PC-3 (cell line): ENCODE data around the gene ATP6V1G1. TPM values are rescaled to one million over a fixed set of nuclear protein-coding genes. Genes with fewer than 3 reads are reported as not detected.
A peak's percentile ranks its signal among the peaks of the same experiment; 100 is the strongest.

Experiments used
- ATAC-seq: fragments of 200-7000 bp; cut with Tn5 transposase; 2 replicates; pipeline ENCODE4 v1.9.1; 2020; ENCODE audit warnings: mild to moderate bottlenecking, moderate library complexity
- BruUV-seq: library from RNA; stranded (reverse); fragments of 400-500 nt; replicated peaks from 2 replicates; lab custom pipeline; 2021; lab: Mats Ljungman, UMichigan
- CTCF ChIA-PET: fragments of 300-600 bp; sonication (Branson Sonifier 250); formaldehyde crosslinking; loops from one replicate; lab custom pipeline; 2022; ENCODE audit warnings: antibody characterized with exemption; lab: Charles Lee
- POLR2A ChIA-PET: fragments of 300-600 bp; sonication (Branson Sonifier 250); formaldehyde crosslinking; loops from one replicate; lab custom pipeline; 2022; ENCODE audit warnings: antibody characterized with exemption; ENCODE audit not compliant: unreplicated experiment; lab: Charles Lee
- DNase-seq: peaks from one replicate; pipeline ENCODE4 v3.0.0-alpha.2; 2015
- H2AFZ ChIP-seq: fragments of 300-600 bp; sonication (generic); 2 replicates; pipeline ENCODE4 v1.6.0; 2016; ENCODE audit warnings: antibody characterized with exemption, low read length
- H3F3A ChIP-seq: fragments of 300-600 bp; sonication (generic); one replicate; pipeline ENCODE4 v1.6.0; 2017; ENCODE audit warnings: antibody characterized with exemption, low read length, control low read depth, mild to moderate bottlenecking; ENCODE audit not compliant: unreplicated experiment
- H3K27ac ChIP-seq: fragments of 300-600 bp; sonication (generic); 2 replicates; pipeline ENCODE4 v1.5.1; 2016; ENCODE audit warnings: mild to moderate bottlenecking, low read length
- H3K27me3 ChIP-seq: fragments of 300-600 bp; sonication (generic); 2 replicates; pipeline ENCODE4 v1.6.1; 2016; ENCODE audit warnings: low read length, mixed read lengths
- H3K36me3 ChIP-seq: fragments of 300-600 bp; sonication (generic); 2 replicates; pipeline ENCODE4 v1.6.1; 2016; ENCODE audit warnings: low read depth, mixed run types, low read length, mixed read lengths
- H3K4me1 ChIP-seq: fragments of 300-600 bp; sonication (generic); 2 replicates; pipeline ENCODE4 v1.5.1; 2016; ENCODE audit warnings: low read length; ENCODE audit not compliant: insufficient read depth
- H3K4me2 ChIP-seq: fragments of 300-600 bp; sonication (generic); 2 replicates; pipeline ENCODE4 v1.6.0; 2016; ENCODE audit warnings: low read length
- H3K4me3 ChIP-seq: fragments of 300-600 bp; sonication (generic); 2 replicates; pipeline ENCODE4 v1.5.1; 2016; ENCODE audit warnings: mild to moderate bottlenecking, low read length, mixed read lengths
- H3K79me2 ChIP-seq: fragments of 300-600 bp; sonication (generic); 2 replicates; pipeline ENCODE4 v1.6.1; 2017; ENCODE audit warnings: low read length, mixed read lengths
- H3K9ac ChIP-seq: fragments of 300-600 bp; sonication (generic); 2 replicates; pipeline ENCODE4 v1.6.0; 2016; ENCODE audit warnings: mild to moderate bottlenecking, low read length
- H3K9me2 ChIP-seq: fragments of 300-600 bp; sonication (generic); replicated peaks from 2 replicates; pipeline ENCODE4 v1.6.1; 2016; ENCODE audit warnings: mixed run types, low read length, mixed read lengths
- H3K9me3 ChIP-seq: fragments of 300-600 bp; sonication (generic); 2 replicates; pipeline ENCODE4 v1.6.1; 2016; ENCODE audit warnings: low read length, mixed read lengths
- H4K20me1 ChIP-seq: fragments of 300-600 bp; sonication (generic); 2 replicates; pipeline ENCODE4 v1.6.1; 2016; ENCODE audit warnings: low read length, mixed read lengths
- CTCF ChIP-seq: fragments of 300-600 bp; sonication (generic); conservative IDR thresholded peaks from 2 replicates; pipeline ENCODE4 v1.5.1; 2017; ENCODE audit warnings: antibody characterized with exemption, low read depth, mild to moderate bottlenecking, low read length
- EZH2 ChIP-seq: fragments of 300-600 bp; sonication (generic); IDR thresholded peaks from one replicate; pipeline ENCODE4 v1.6.1; 2017; ENCODE audit warnings: antibody characterized with exemption, mild to moderate bottlenecking, low read length; ENCODE audit not compliant: unreplicated experiment
- EZH2phosphoT487 ChIP-seq: fragments of 300-600 bp; sonication (generic); IDR thresholded peaks from 2 replicates; pipeline ENCODE4 v1.6.1; 2018; ENCODE audit warnings: mild to moderate bottlenecking, antibody characterized with exemption, low read length, borderline replicate concordance
- intact Hi-C: fragments of 100-400 bp; cut with micrococcal nuclease; formaldehyde crosslinking; loops from 2 replicates; pipeline ENCODE4 v1.9.0; 2023
- total RNA-seq: library from RNA; depleted of rRNA; stranded (reverse); fragments of >200 nt; gene quantifications from 2 replicates; pipeline ENCODE4 v1.2.3, GENCODE V29; 2014

The ATP6V1G1 gene
- total RNA-seq, 1 experiment from 2014 or later, result 126 TPM

- H3K27me3 ChIP-seq, result no peaks in the 10 kb centered on the region
- peaks cover 28% of the 10 kb centered on the region for H3K36me3 ChIP-seq
- peak overlapping the region; percentile 50; the same call in 1 of the 2 replicates for H3K4me2 ChIP-seq
- POLR2A ChIA-PET, result no interaction called here
- H3K9me3 ChIP-seq, result no peaks in the 10 kb centered on the region
- H3K4me3 ChIP-seq, result no peak overlapping the region; the same call in 1 of the 2 replicates
- ATAC-seq (no peak), DNase-seq (no peak)
- intact Hi-C loops, result no loop called here
- H3F3A ChIP-seq, result no peaks in the 10 kb centered on the region
- peaks cover 44% of the 10 kb centered on the region for H4K20me1 ChIP-seq
- H3K27ac ChIP-seq, result no peak overlapping the region
- peaks cover 20% of the 10 kb centered on the region for H3K4me1 ChIP-seq
- no TSS peak for BruUV-seq
- TF ChIP-seq EZH2 (no peak), EZH2phosphoT487 (no peak), CTCF (no peak)
- no peak overlapping the region for H3K9ac ChIP-seq
- no peak overlapping the region for H2AFZ ChIP-seq
- H3K79me2 ChIP-seq, result peaks cover 81% of the 10 kb centered on the region
- CTCF ChIA-PET, result interaction anchor here (1.7 kb wide), 1 partner anchor 62 kb away, joined by 14 read pairs; no protein-coding TSS in a partner anchor
- H3K9me2 ChIP-seq, result no peaks in the 10 kb centered on the region
Observed at GRCh38 chr9:114591291-114591787, 3.8 kb downstream of the ATP6V1G1 start.

- Histone ChIP-seq H3K36me3 (peaks cover 28% of the 10 kb centered on the region), H3K4me2 (peak overlapping the region; percentile 50), H3K9me3 (no peaks in the 10 kb centered on the region), H3K9ac (no peak overlapping the region), H3K79me2 (peaks cover 81% of the 10 kb centered on the region), H3K4me3 (no peak overlapping the region), H4K20me1 (peaks cover 44% of the 10 kb centered on the region), H3K4me1 (peaks cover 20% of the 10 kb centered on the region), H3K27ac (no peak overlapping the region), H2AFZ (no peak overlapping the region), H3K9me2 (no peaks in the 10 kb centered on the region), H3F3A (no peaks in the 10 kb centered on the region), H3K27me3 (no peaks in the 10 kb centered on the region)
- no peak for ATAC-seq
- no peak for DNase-seq
- CTCF ChIA-PET, result interaction anchor here (0.9 to 1.7 kb wide), 2 partner anchors 61 to 88 kb away, joined by 3 to 14 read pairs; no protein-coding TSS in a partner anchor
- BruUV-seq, result no TSS peak
- POLR2A ChIA-PET, result no interaction called here
- TF ChIP-seq EZH2, result no peak
- TF ChIP-seq CTCF, result no peak
- no peak for TF ChIP-seq EZH2phosphoT487
- intact Hi-C loops, result loop anchor here (1.0 kb wide), 1 partner anchor 61 kb away; no protein-coding TSS in a partner anchor
Observed at GRCh38 chr9:114591849-114592248, 4.3 kb downstream of the ATP6V1G1 start.

- peaks cover 44% of the 10 kb centered on the region for H4K20me1 ChIP-seq
- H3K4me2 ChIP-seq, result peak overlapping the region; percentile 50; the same call in 1 of the 2 replicates
- ATAC-seq (no peak), DNase-seq (peak; percentile 2)
- no peaks in the 10 kb centered on the region for H3F3A ChIP-seq
- H3K79me2 ChIP-seq, result peaks cover 81% of the 10 kb centered on the region
- TF ChIP-seq EZH2phosphoT487 (no peak), CTCF (peak; percentile 35; the same call in 1 of the 2 replicates)
- no peaks in the 10 kb centered on the region for H3K9me3 ChIP-seq
- BruUV-seq, result no TSS peak
- no peak overlapping the region for H3K4me3 ChIP-seq
- ChIA-PET POLR2A (no interaction called here), CTCF (interaction anchor here (0.9 to 1.7 kb wide), 2 partner anchors 61 to 88 kb away, joined by 3 to 14 read pairs; no protein-coding TSS in a partner anchor)
- peaks cover 20% of the 10 kb centered on the region for H3K4me1 ChIP-seq
- intact Hi-C loops, result loop anchor here (1.0 kb wide), 1 partner anchor 61 kb away; no protein-coding TSS in a partner anchor
- H3K9me2 ChIP-seq, result no peaks in the 10 kb centered on the region
- H3K36me3 ChIP-seq, result peaks cover 30% of the 10 kb centered on the region
- no peak overlapping the region for H3K27ac ChIP-seq
- H2AFZ ChIP-seq, result no peak overlapping the region
- H3K9ac ChIP-seq, result no peak overlapping the region
- H3K27me3 ChIP-seq, result no peaks in the 10 kb centered on the region
Observed at GRCh38 chr9:114592356-114592755, 4.8 kb downstream of the ATP6V1G1 start.
